ENCODE results near the gene ZNF776.

GRCh38 chr19:57776764-57777296 is 30.2 kb downstream of the ZNF776 start:
- TF ChIP-seq GATA3 (IDR thresholded peaks at IDR 0.05; ENCODE audit: low read depth, low read length) (no peak), GATA2 (IDR thresholded peaks at IDR 0.05; ENCODE audit: low read depth, low read length) (no peak)

Measured in SH-SY5Y (cell line).